ENCODE data around the gene EVI5L. TPM values are rescaled to one million over a fixed set of nuclear protein-coding genes. Genes with fewer than 3 reads are reported as not detected.

EVI5L gene
- total and polyA plus RNA-seq, 2 donors (not counting 1 experiment from before 2014, with no cell fraction given), result 10.4 to 16.5 TPM

GRCh38 chr19:7793493-7793892, 36.5 kb upstream of the EVI5L start:
- H3K79me2 ChIP-seq (ENCODE audit: control insufficient read depth, insufficient read depth, low read length), result no peaks in the 10 kb centered on the region
- H3K4me3 ChIP-seq (replicated peaks in 1 of 4; ENCODE audit: control extremely low read depth in 1 of 4, insufficient read depth in 1 of 4, low read depth in 3 of 4, low read length in 4 of 4), result no peak overlapping the region
- TF ChIP-seq CTCF (conservative IDR thresholded peaks at IDR 0.05 in 1 of 2, IDR thresholded peaks at IDR 0.05 in 1 of 2; ENCODE audit: low read depth in 1 of 2, low read length in 2 of 2) (no peak), EZH2 (IDR thresholded peaks at IDR 0.05; ENCODE audit: low read length, missing control alignments) (no peak)
- no peaks in the 10 kb centered on the region for H3K9me3 ChIP-seq (ENCODE audit: control insufficient read depth, insufficient read depth, low read depth, low read length)
- no peak overlapping the region for H3K4me2 ChIP-seq (ENCODE audit: extremely low read depth, insufficient read depth, low read length)
- H3K36me3 ChIP-seq (ENCODE audit: control insufficient read depth, insufficient read depth, low read length), result no peaks in the 10 kb centered on the region
- H2AFZ ChIP-seq (ENCODE audit: low read length), result no peak overlapping the region
- no peak overlapping the region for H3K9ac ChIP-seq (ENCODE audit: insufficient read depth, low read length)
- no peaks in the 10 kb centered on the region for H4K20me1 ChIP-seq (ENCODE audit: control insufficient read depth, extremely low read depth, insufficient read depth, low read length)
- H3K4me1 ChIP-seq (ENCODE audit: control insufficient read depth, extremely low read depth, insufficient read depth, low read length), result no peaks in the 10 kb centered on the region
- no peak overlapping the region for H3K27ac ChIP-seq (ENCODE audit: insufficient read depth, low read length)
- H3K27me3 ChIP-seq (ENCODE audit: control insufficient read depth, insufficient read depth, low read length), result no peaks in the 10 kb centered on the region
- no peak for DNase-seq (ENCODE audit: low read depth in 2 of 2)

GRCh38 chr19:7795555-7796161, 34.4 kb upstream of the EVI5L start:
- no peak for DNase-seq (ENCODE audit: low read depth in 2 of 2)
- Histone ChIP-seq H3K4me1 (ENCODE audit: control insufficient read depth, extremely low read depth, insufficient read depth, low read length) (no peaks in the 10 kb centered on the region), H3K9ac (ENCODE audit: insufficient read depth, low read length) (no peak overlapping the region), H3K27me3 (ENCODE audit: control insufficient read depth, insufficient read depth, low read length) (no peaks in the 10 kb centered on the region), H3K9me3 (ENCODE audit: control insufficient read depth, insufficient read depth, low read depth, low read length) (no peaks in the 10 kb centered on the region), H3K4me3 (replicated peaks in 1 of 4; ENCODE audit: control extremely low read depth in 1 of 4, insufficient read depth in 1 of 4, low read depth in 3 of 4, low read length in 4 of 4) (no peak overlapping the region), H3K4me2 (ENCODE audit: extremely low read depth, insufficient read depth, low read length) (no peak overlapping the region), H4K20me1 (ENCODE audit: control insufficient read depth, extremely low read depth, insufficient read depth, low read length) (no peaks in the 10 kb centered on the region), H3K36me3 (ENCODE audit: control insufficient read depth, insufficient read depth, low read length) (no peaks in the 10 kb centered on the region), H3K27ac (ENCODE audit: insufficient read depth, low read length) (no peak overlapping the region), H2AFZ (ENCODE audit: low read length) (no peak overlapping the region), H3K79me2 (ENCODE audit: control insufficient read depth, insufficient read depth, low read length) (no peaks in the 10 kb centered on the region)
- TF ChIP-seq CTCF (conservative IDR thresholded peaks at IDR 0.05 in 1 of 2, IDR thresholded peaks at IDR 0.05 in 1 of 2; ENCODE audit: low read depth in 1 of 2, low read length in 2 of 2), result no peak
- TF ChIP-seq EZH2 (IDR thresholded peaks at IDR 0.05; ENCODE audit: low read length, missing control alignments), result no peak

GRCh38 chr19:7799640-7800355, 30.2 kb upstream of the EVI5L start:
- no peak for TF ChIP-seq EZH2 (IDR thresholded peaks at IDR 0.05; ENCODE audit: low read length, missing control alignments)
- peak; percentile 52 to 56 for TF ChIP-seq CTCF (conservative IDR thresholded peaks at IDR 0.05 in 1 of 2, IDR thresholded peaks at IDR 0.05 in 1 of 2; ENCODE audit: low read depth in 1 of 2, low read length in 2 of 2)

More at GRCh38 chr19:7799640-7800355, 30.2 kb upstream of the EVI5L start:
- Histone ChIP-seq H3K9ac (ENCODE audit: insufficient read depth, low read length) (no peak overlapping the region), H3K9me3 (ENCODE audit: control insufficient read depth, insufficient read depth, low read depth, low read length) (no peaks in the 10 kb centered on the region), H2AFZ (ENCODE audit: low read length) (peak overlapping the region; percentile 9), H3K36me3 (ENCODE audit: control insufficient read depth, insufficient read depth, low read length) (no peaks in the 10 kb centered on the region), H4K20me1 (ENCODE audit: control insufficient read depth, extremely low read depth, insufficient read depth, low read length) (no peaks in the 10 kb centered on the region), H3K4me1 (ENCODE audit: control insufficient read depth, extremely low read depth, insufficient read depth, low read length) (no peaks in the 10 kb centered on the region), H3K4me3 (replicated peaks in 1 of 4; ENCODE audit: control extremely low read depth in 1 of 4, insufficient read depth in 1 of 4, low read depth in 3 of 4, low read length in 4 of 4) (peak overlapping the region in 2 of 4 experiments; percentile 42 to 47), H3K79me2 (ENCODE audit: control insufficient read depth, insufficient read depth, low read length) (no peaks in the 10 kb centered on the region), H3K4me2 (ENCODE audit: extremely low read depth, insufficient read depth, low read length) (peak overlapping the region; percentile 34), H3K27me3 (ENCODE audit: control insufficient read depth, insufficient read depth, low read length) (no peaks in the 10 kb centered on the region), H3K27ac (ENCODE audit: insufficient read depth, low read length) (no peak overlapping the region)
- peak; percentile 55 to 82 for DNase-seq (ENCODE audit: low read depth in 2 of 2)
